Prostate gland (tissue), 2 donors: ENCODE measurements around the gene NUP210L. TPM values are rescaled to one million over a fixed set of nuclear protein-coding genes. Genes with fewer than 3 reads are reported as not detected.

Experiments used
- DNase-seq: peaks from one replicate; pipeline ENCODE4 v3.0.0-alpha.2; 2019; ENCODE audit warnings: low spot score
- H3K27ac ChIP-seq, 2 donors: fragments of 200-600 bp; sonication (generic); 2 replicates each; pipeline ENCODE4 v1.5.1; 2017 to 2019
- H3K27me3 ChIP-seq: fragments of 200-600 bp; sonication (generic); replicated peaks from 2 replicates; pipeline ENCODE4 v1.5.1; 2019; ENCODE audit not compliant: insufficient read depth
- H3K36me3 ChIP-seq, 2 donors: fragments of 200-600 bp; sonication (generic); 1 replicate in 1 of 2; 2 replicates in 1 of 2; pipeline versions ENCODE4 v1.5.1 to v1.8.1; 2017 to 2019
- H3K4me1 ChIP-seq: fragments of 200-600 bp; sonication (generic); replicated peaks from 2 replicates; pipeline ENCODE4 v1.5.1; 2019
- H3K4me3 ChIP-seq, 2 donors: fragments of 200-600 bp; sonication (generic); 2 replicates each; pipeline ENCODE4 v1.5.1; 2017 to 2019
- H3K9me3 ChIP-seq: fragments of 200-600 bp; sonication (generic); 2 replicates; pipeline ENCODE4 v1.5.1; 2017
- POLR2A ChIP-seq: fragments of 450-650 bp; IDR thresholded peaks from one replicate; pipeline ENCODE4 v1.6.1; 2016; ENCODE audit warnings: antibody characterized with exemption, mild to moderate bottlenecking
- POLR2AphosphoS5 ChIP-seq: sonication (generic); formaldehyde crosslinking; IDR thresholded peaks from one replicate; pipeline ENCODE4 v1.6.1; 2017; ENCODE audit warnings: antibody characterized with exemption
- WGBS: methylation state at CpG from one replicate; pipeline ENCODE4 v1.1.5; 2018; 5-methylcytosine and 5-hydroxymethylcytosine counted together
- intact Hi-C: fragments of 100-400 bp; cut with DNase I; formaldehyde crosslinking; loops from one replicate; pipeline ENCODE4 v1.14.2; 2022
- total RNA-seq, 2 donors: library from RNA; depleted of rRNA; stranded (reverse); fragments of >200 nt; gene quantifications; one replicate each; pipeline ENCODE4 v1.1.0, GENCODE V29; 2016
- TF ChIP-seq, protein P1 (sequence below), 4 experiments: fragments of 200-600 bp in 2 of 4; fragments of 450-650 bp in 2 of 4; sonication (generic) in 2 of 4; IDR thresholded peaks; 1 replicate in 3 of 4; 2 replicates in 1 of 4; pipeline ENCODE4 v1.5.1; 2016 to 2019; ENCODE audit warnings: antibody characterized with exemption in 4 of 4, mild to moderate bottlenecking in 2 of 4, moderate library complexity in 2 of 4

NUP210L gene
- total RNA-seq, 2 donors from 2014 or later, result 0.05 to 5.7 TPM

DNA sequence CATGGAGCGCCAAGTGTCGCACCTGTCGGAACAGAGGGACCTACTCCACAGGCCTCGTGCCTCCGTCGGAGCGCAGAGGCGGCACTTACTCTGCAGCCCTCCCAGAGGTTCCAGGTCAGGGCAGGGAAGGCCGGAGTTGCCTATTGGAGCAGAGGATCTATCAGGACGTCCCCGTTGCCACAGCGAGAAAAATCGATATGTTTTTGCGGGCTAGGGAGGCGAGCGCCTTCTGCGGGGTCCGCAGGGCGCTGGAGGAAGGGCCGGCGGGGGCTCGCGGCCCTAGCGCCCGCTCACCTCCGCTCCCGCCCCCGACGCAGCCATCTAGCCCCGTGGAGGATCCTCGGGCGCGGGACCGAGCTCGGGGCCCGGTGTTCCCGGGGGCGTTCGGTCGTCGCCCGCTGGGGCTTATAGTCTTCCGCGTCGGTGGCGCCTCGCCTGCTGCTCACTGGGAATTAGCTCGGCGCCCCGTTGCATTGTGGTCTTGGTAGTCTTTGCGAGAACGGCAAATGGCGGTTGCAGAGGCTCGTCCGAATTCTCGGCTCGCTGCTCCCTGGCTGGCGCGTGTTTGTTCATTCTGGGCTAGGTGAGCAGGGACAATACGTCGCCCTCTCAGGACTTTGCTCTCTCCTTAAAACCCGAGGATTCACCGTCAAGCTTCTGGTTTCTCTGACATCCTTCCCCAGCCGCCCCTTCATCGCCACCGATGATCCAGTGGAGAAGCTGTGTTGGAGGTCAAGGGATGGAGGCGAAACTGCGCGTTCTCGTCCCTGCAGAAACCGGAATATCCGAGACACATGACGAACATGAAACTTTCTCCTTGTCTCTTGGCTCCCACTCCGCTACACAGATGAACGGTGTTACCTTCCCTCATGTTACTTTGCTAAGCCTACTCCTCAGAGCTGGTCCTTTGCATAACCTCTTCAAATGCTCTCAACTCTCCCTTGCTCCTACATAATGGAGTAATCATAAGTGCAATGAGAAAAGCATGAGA lies 177.3 kb downstream of the NUP210L start, which contains the start of gene JTB:
Gene JTB (minus strand): TSS at position 425 of the 991 bp plus-strand sequence. CDS start 422 bp downstream, at position 3.
- peak; percentile 93 for DNase-seq
- H3K27me3 ChIP-seq, result no peaks in the 10 kb centered on the region
- H3K4me1 ChIP-seq, result no peaks in the 10 kb centered on the region
- H3K4me3 ChIP-seq, result peak within 1 kb of the TSS; percentile 96 to 98
- no peaks in the 10 kb centered on the region for H3K9me3 ChIP-seq
- TF ChIP-seq, protein P1, sequence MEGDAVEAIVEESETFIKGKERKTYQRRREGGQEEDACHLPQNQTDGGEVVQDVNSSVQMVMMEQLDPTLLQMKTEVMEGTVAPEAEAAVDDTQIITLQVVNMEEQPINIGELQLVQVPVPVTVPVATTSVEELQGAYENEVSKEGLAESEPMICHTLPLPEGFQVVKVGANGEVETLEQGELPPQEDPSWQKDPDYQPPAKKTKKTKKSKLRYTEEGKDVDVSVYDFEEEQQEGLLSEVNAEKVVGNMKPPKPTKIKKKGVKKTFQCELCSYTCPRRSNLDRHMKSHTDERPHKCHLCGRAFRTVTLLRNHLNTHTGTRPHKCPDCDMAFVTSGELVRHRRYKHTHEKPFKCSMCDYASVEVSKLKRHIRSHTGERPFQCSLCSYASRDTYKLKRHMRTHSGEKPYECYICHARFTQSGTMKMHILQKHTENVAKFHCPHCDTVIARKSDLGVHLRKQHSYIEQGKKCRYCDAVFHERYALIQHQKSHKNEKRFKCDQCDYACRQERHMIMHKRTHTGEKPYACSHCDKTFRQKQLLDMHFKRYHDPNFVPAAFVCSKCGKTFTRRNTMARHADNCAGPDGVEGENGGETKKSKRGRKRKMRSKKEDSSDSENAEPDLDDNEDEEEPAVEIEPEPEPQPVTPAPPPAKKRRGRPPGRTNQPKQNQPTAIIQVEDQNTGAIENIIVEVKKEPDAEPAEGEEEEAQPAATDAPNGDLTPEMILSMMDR (IDR thresholded peaks at IDR 0.05), result peak in 2 of 4 experiments; percentile 16 to 25
- TF ChIP-seq POLR2A, result peak; percentile 92
- TF ChIP-seq POLR2AphosphoS5, result peak; percentile 84
- peak within 1 kb of the TSS; percentile 96 for H3K27ac ChIP-seq
- H3K36me3 ChIP-seq, result no peaks in the 10 kb centered on the region
- intact Hi-C loops, result no loop called here
- WGBS, result under 1% methylated on average over 64 of the region's 75 CpGs

DNA sequence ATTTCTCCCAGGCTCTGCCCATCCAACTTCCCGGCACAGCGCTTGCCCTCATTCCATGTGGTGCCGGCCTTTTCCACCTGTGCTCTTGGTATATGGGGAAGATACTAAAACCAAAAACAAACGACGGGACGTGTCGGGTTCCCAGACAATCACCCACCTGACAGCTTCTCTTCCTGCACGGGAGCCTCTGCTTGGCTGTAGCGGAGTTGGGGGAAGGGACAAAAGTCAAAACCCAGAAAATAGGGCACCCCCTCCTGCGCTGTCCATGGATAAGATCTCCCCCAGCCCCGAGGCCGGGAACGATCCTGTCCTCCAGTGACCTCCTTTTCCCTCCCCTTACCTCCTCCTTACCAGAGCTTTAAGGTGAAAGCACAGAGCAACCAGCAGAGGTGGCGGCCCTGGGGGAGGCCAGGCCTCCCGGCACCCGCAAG lies 178.0 kb downstream of the NUP210L start:
- H3K36me3 ChIP-seq, result no peaks in the 10 kb centered on the region
- no peaks in the 10 kb centered on the region for H3K4me1 ChIP-seq
- under 1% methylated on average over 16 of the region's 16 CpGs for WGBS
- peak overlapping the region; percentile 96 for H3K27ac ChIP-seq
- TF ChIP-seq POLR2AphosphoS5, result no peak
- TF ChIP-seq POLR2A, result no peak
- TF ChIP-seq, protein P1 (IDR thresholded peaks at IDR 0.05), result no peak
- intact Hi-C loops, result no loop called here
- no peaks in the 10 kb centered on the region for H3K27me3 ChIP-seq
- peak; percentile 24 for DNase-seq
- no peaks in the 10 kb centered on the region for H3K9me3 ChIP-seq
- peak overlapping the region; percentile 96 to 98 for H3K4me3 ChIP-seq

DNA sequence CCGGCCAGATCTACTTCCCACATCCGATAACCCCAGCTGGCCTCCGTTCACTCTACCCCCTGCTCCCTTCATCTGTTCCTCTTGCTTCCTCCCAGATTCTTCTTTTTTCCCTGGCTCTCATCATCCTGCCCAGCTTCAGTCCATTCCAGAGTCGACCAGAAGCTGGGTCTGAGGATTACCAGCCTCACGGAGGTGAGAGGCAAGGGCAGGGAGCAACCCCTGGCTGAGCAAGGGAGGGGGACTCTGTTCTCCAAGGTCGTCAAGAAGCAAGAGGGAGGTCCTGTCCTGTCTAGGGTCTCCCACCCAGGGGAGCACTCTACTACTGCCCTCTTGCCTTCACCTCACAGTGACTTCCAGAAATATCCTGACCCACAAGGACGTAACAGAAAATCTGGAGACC lies 181.3 kb downstream of the NUP210L start:
- Histone ChIP-seq H3K4me1 (no peaks in the 10 kb centered on the region), H3K9me3 (no peaks in the 10 kb centered on the region), H3K27ac (no peak overlapping the region), H3K4me3 (no peak overlapping the region), H3K27me3 (no peaks in the 10 kb centered on the region), H3K36me3 (no peaks in the 10 kb centered on the region)
- 77% methylated on average over 7 of the region's 7 CpGs for WGBS
- TF ChIP-seq POLR2AphosphoS5, result no peak
- no peak for TF ChIP-seq POLR2A
- TF ChIP-seq, protein P1 (IDR thresholded peaks at IDR 0.05), result no peak
- intact Hi-C loops, result no loop called here
- DNase-seq, result no peak

DNA sequence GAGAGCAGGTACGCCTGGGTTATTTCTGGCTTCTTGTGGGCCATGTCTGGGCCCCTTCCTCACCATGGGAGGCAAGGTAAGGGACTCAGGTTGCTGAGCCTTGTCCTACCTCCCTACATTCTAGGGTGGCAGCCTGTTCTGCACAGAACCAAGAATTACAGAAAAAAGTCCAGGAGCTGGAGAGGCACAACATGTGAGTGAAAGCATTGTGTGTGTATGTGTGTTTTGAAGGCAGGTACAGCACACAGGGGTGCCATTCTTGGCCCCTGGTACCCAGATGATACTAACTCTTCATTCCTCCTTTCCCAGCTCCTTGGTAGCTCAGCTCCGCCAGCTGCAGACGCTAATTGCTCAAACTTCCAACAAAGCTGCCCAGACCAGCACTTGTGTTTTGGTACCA lies 181.8 kb downstream of the NUP210L start:
- WGBS, result 89% methylated on average over 3 of the region's 3 CpGs
- Histone ChIP-seq H3K9me3 (no peaks in the 10 kb centered on the region), H3K4me3 (no peak overlapping the region), H3K27me3 (no peaks in the 10 kb centered on the region), H3K36me3 (no peaks in the 10 kb centered on the region), H3K4me1 (no peaks in the 10 kb centered on the region), H3K27ac (no peak overlapping the region)
- DNase-seq, result no peak
- TF ChIP-seq POLR2AphosphoS5 (no peak), POLR2A (no peak)
- TF ChIP-seq, protein P1 (IDR thresholded peaks at IDR 0.05), result no peak
- intact Hi-C loops, result no loop called here
